ENCODE measurements around the gene TACC2.
A peak's percentile ranks its signal among the peaks of the same experiment; 100 is the strongest.

The TACC2 gene

DNA sequence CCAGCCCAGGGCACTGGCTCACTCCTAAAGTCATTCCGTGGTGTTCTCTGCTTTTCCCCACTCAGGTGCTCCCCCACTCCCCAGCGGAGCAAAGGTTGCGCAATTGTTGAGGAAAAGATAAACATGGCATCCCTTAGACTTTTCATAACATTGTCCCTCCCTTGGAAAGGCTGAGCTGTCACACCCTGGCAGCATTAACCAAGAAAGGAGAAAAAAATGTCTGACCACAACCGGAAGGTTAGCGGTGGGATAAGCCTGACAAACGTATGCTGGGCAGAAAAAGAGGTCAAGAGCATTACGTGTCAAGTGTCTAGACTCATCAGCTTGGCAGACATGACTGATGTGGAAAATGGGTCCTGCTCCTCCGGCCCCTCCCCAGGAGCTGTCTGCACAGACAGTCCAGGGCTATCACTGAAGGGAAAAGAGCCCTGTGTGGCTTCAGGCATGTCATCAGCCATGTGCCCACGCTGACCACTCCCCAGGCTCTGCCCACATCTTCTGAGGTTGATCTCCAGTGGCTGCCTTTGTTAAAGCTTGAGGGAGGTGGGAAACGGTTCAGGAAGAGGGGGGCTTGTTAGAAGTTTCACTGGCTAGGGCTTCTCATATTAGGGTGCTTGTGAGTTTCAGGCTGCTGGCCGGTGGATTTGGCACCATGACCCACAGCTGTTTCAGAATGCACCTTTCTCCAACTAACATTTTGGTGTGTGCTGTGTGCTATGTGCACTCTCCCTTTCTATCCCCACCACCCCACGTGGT, 312.3 kb downstream of the TACC2 start:
- DNase-seq = peak; percentile 69

DNA sequence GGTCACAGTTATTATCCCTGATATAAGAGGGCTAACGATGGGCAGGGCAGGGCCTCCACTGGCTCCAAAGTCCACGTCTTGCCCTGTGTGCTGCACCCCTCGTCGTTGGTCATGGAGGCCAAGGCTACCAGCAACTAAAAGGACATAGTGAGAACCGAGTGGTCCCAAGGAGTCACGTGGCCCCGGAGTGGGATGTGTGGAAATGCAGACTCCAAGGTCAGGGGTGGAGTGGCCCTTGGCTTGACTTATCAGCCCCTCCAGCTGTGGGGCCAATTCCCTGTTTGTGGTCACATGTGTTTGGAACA, 312.8 kb downstream of the TACC2 start:
- no peak for DNase-seq

DNA sequence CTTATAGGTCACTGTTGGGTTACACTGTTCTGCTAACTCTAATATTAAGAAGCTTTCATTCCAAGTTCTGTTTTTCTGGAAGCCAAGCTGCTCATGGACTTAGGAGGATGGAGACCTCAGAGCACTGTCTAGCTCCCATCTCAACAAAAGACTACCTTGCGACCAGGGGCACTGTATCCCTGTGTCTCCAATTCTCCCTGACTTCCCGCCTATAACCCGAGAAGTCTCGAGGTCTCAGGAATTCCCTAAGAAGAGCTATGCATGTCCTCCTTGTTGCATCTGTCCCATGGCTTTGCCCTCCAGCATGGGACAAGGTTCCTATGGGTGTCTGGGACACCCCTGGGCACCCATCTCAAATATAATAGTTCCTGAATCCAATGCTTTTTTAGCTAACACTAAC, 313.4 kb downstream of the TACC2 start:
- DNase-seq = no peak

DNA sequence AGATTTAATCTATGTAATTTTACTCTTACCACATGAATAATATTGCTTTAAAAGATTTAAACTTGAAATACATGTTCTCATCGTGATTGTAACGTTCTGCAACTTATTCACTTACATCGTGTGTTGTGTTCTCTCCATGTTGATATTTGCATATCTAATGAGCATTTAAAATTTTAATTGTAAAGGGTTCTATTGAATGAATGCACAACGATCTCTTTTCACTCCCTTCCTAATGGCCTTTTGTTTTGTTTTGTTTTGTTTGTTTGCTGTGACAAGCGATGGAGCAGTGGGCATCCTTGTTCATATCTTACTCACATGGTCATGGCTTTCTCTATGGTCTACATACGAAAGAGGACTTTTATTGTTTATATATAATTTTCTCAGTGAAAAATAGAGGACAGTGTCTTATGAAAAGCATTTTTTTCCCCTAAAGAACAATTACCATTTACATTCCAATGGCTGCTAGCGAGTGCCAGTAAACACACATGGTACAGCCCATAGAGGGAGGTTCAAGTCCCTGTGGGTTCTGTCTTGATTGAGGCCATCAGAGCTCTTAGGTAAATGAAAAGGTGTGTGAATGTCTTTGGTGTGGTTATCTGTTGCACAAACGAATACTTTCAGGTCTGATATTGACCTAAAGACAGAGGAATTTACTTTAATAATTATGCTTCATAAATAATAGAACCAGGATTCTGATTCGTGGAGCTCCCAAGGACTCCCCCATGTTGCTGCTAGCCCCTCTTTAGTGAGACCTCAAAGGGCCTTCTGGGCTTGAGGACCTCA, 314.5 kb downstream of the TACC2 start:
- DNase-seq = no peak
